GM21381 (cell line): ENCODE results near the gene ALAS1.

Experiments used
- ATAC-seq: cut with Tn5 transposase; IDR thresholded peaks from one replicate; pipeline ENCODE4 v1.9.1; 2021; ENCODE audit warnings: mild to moderate bottlenecking, moderate library complexity; ENCODE audit not compliant: unreplicated experiment

The ALAS1 gene

DNA sequence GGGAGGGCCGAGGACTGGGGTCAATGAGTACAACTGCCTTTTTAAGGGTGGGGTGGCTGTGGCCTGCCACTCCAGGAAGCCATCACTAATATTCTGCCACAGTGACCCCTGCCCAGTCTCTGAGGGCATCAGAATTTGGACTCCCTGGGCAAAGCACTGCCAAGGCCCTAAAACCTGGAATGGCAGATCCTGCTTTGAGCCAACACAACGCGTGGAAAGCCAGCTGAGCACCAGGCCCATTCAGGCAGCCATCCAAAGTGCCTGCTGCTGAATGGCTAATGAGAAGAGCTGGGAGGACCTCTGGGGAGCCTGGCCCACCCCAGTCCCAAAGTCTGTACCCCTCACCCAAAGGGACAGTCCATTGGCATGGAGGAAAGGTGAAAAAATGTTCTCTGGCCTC is 36.0 kb downstream of the ALAS1 start:
- no peak for ATAC-seq

- no peak for ATAC-seq
Observed at GRCh38 chr3:52234516-52235447, 36.8 kb downstream of the ALAS1 start.

- no peak for ATAC-seq
Observed at GRCh38 chr3:52236424-52236886, 38.5 kb downstream of the ALAS1 start.

DNA sequence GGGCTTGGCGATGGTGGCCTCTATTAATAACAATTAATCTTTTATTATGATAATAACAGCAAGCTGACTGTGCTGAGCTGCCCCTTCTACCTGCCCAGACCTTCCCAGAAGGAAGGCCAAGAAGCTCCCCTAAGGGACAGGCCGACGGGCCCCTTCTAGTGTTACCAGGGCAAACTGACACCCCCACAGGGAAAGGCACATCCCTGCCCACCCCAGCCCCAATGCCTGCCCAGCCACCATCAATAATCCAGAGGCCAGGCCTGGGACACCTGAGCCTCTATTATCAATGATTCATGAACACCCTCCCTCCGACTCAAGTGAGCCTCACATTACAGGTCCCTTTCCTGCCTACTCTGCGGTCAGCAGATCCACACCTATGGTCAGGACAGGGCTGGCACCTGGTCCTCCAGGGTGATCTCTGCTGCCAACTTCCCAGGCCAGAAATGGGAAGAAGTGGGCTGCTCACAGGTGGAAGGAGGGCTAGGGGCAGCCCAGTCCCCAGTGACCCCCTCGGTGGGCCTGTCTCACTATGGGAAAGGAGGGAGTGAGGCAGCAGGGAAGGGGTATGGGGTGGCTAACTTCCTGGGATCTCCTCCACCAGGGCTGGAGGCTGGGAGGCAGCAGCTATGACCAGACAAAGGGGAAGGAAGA is 39.2 kb downstream of the ALAS1 start:
- ATAC-seq = no peak

DNA sequence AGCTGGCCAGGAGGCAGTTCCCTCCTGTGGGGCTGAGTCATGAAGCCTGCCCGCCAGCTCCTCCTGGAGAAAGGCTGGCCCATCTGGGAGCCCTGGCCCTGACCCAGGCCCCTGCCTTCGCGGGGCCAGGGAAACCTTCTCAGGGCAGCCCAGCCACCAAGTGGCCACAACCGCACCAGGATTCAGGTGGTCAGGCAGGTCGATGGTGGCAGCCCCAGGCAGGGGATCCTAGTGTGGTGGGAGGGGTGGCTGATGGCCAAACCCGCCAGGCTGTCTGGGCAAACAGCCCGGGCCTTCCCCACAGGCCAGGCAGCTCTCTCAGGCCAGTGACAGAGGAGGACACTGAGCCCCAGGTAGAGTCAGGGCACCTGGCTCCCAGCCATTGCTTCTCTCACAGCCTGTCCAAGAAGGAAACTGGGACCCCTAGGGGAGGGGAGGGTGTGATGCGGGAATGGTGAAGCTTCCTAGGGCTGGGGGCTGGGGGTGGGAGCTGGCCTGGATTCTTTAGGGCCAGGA is 39.8 kb downstream of the ALAS1 start:
- no peak for ATAC-seq

DNA sequence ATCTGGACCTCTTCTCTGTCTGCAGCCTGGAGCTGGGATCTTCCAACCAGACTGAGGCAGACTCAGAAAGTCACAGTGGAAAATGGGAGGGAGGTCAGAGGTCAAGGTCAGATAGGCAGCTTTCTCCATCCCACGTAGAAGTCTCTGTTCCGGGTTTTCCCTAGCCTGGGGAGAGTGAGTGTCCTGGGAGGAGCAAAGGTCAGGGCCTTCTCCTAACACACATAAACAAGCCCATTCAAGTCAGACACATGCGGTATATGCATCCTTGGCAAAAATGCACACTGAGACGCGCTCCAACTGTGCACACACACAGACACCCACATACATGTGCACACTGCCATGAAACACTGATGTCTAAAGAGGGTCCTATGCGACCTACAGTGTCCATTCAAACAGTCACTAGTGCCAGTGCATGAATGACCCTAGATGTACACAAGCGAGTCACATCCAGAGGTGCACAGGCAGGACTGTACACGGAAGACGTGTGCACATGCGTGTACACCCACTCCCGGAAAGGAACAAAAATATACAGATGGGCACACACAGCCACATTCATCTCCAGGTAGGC is 40.3 kb downstream of the ALAS1 start:
- no peak for ATAC-seq

DNA sequence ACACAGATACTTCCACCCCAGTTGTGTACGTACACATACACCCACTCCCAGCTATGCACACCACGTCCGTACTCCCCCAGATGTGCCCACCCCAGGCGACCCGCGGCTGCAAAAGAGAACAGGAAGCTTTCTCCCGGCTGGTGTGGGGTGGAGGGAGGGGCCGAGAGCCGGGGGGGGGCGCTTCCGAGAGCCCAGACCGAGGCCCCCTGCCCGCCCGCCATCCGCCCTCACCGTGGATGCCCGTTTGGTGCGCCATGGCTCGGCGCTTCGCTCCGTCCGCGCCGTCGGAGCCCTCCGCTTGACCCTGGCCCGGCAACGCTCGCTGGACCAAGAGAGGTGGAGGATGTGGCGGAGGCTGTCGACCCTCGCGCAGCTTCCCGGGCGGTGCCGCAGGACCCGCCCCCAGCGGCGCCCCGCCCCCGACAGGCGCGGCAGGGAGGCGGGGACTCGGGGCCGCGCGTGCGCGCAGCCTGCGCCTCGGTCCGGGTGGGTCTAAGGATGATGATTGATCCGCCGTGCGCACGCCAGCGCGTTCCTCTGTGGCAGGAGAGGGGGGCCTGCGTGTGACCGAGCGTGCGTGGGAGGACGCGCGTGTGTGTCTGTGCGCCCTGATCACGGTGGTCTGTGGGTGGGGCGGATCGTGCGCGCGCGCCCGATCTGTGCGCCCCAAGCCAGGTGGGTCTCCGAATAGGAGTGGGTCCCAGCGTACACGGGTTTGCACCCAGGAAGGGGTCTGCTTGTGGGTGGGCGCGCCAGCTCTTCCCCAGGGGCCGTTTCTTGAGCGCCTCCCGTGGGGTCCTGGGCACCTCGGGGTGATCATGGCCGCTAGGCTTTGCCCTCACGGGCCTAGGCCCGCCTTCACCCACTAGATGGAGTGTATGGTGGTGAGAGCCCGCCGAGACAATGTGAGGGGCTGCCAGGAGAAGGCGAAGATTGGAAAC is 41.1 kb downstream of the ALAS1 start, which contains the start of gene TWF2:
TSS of gene TWF2 (minus strand) at position 398 of the 941 bp plus-strand sequence. CDS start at position 256, 142 bp downstream.
- peak; percentile 73 for ATAC-seq

DNA sequence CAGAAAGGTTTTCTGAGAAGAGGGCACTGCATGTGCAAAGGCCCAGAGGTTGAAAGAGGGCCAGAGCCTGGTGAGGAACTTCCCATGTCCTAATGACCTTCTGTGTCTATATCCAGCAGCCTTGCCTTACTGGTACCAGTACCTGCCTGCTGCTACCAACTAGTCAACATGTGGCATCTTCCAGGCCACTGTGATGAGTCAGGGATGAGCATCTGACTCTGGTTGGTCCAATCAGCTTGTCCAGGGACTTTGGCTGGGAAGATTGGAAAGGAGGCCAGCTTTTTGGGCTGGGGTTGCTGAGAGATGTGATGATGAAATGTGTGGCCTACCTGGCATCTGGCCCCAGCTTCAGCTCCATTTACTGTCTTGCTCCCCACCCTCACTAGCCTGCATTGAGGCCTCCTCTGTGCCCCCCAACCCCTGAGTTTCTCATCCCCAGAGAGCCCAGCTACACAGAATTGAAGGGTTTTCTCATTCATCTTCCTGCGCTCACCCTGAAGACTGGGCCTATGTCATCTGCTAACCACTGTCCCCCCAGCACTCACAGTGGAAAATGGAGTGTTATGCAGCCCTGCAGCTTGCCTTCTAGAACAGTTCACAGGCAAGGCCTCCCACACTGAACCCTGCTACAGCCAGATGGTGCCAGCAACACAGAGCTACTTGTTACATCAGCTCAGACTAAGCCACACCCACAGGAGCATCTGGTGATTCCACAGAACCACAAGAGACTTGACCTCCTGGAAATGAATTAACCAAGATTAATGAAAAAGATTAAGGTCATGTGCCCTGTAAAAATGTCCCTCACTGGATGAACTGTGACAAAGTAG is 42.3 kb downstream of the ALAS1 start:
- no peak for ATAC-seq

- ATAC-seq = no peak
Observed at GRCh38 chr3:52240886-52241370, 43.0 kb downstream of the ALAS1 start.

DNA sequence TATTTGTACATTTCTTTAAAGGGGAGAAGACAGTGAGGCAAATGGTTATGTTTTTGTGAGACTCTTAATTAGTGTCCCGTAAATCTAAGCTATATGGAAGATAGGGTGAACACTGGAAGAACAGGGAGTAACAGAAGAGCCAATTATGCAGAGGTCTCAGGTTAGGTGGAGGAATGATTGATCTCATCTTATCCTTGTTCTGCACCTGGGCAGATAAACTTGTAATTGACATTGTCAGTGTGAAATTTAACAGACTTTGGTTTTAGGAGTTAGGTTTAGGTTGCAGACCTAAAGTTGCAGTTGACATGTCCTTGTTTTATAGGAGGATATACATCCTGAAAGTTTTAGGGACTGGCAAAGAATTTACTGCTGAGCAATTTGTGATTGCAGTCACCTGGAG is 44.1 kb downstream of the ALAS1 start:
- no peak for ATAC-seq

DNA sequence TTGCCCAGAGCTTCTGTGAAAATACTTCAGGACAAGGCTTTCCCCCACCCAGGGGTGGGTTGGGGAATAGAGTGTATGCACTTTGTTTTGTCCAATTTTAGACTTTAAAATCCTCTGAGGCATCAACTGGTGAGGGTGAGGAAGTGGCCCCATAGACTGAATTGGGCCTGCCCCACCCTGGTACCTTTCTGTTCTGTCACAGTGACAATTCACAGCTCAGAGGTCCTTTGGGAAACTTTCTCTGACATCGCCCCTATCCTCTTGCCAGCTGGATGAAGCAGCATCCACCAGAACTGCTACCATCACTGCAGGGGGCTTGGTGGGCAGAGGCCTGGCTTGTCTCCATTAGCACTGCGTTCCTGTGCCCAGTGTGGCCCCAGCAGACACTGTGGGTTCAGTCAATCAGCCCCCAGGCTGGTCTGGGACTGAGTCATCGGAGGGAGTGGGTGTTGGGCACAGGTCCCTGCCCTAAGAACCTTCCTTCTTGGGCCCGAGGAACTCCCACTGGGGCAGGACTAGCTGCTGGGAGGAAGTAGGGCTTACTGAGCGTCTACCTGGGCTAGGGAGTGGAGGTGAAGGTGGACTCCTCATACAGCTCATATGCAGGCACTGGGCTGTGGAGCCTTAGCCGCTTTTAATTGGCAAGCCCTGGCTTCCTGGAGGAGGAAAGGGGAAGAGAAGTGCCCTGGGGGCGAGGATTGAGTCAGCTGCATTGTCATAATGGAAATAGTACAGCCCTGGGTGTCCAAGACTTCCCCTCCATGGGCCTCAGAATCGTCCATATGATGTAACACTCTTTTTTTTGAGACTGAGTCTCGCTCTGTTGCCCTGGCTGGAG is 46.0 kb downstream of the ALAS1 start:
- peak; percentile 33 for ATAC-seq

DNA sequence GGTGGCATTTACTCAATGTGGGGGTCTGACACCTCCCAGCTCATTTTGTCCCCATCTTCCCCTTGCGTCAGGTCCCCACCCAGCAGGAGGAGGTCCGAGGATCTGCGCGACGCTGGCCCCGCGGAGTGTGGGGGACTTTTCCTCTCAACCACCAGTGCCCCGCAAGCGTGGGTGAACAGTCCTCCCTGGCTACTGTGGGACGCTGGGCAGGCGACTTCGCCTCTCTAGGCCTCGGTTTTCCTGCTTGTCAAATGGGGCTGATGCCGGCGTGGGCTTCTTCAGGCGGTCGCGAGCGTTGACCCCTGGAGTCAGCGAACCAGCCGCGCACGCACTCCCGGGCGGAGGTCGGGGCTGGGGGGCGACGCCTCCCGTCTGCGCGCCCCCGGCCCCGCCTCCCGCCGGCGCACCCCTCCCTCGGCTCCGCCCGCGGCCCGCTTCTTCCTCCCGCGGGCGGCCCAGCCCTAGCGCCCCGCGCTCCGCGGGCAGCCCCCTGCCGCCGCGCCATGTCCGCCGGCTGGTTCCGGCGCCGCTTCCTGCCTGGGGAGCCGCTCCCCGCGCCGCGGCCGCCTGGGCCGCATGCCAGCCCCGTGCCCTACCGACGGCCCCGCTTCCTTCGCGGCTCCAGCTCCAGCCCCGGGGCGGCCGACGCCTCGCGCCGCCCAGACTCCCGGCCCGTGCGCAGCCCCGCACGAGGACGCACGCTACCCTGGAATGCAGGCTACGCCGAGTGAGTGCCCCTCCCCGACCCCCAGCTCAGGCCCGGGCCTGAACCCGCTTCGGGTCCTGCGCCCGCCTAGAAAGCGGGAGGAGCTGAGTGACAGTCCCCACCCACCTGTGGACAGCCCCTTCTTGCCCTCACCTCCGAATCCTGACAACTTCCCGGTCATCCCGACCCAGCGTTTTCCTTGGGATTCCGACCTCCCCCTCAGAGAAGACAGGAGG is 47.6 kb downstream of the ALAS1 start, which contains the start of gene PPM1M:
TSS of gene PPM1M (plus strand) at position 438 of the 942 bp plus-strand sequence. CDS start at position 504, 66 bp downstream.
- ATAC-seq = peak; percentile 33

DNA sequence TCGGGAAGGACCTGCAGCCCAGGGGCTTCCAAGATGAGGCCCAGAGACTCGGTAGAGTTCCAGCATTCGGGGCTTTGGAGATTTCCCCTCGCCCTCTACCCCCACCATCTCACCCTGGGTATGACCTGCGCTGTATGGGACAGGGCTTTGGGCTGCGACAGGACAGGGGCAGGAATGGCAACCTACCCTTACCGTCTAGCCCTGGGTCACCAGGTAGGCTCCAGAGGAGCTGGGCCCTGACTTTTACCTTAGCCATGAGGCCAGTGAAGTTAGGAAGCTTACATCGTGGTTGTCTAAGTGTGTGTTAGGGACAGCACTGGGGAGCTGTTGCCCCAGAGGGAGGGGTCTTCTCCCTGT is 48.3 kb downstream of the ALAS1 start:
- ATAC-seq = no peak

GRCh38 chr3:52246728-52247408 is 48.9 kb downstream of the ALAS1 start:
- ATAC-seq = no peak

- no peak for ATAC-seq
Observed at GRCh38 chr3:52247409-52248164, 49.6 kb downstream of the ALAS1 start.

DNA sequence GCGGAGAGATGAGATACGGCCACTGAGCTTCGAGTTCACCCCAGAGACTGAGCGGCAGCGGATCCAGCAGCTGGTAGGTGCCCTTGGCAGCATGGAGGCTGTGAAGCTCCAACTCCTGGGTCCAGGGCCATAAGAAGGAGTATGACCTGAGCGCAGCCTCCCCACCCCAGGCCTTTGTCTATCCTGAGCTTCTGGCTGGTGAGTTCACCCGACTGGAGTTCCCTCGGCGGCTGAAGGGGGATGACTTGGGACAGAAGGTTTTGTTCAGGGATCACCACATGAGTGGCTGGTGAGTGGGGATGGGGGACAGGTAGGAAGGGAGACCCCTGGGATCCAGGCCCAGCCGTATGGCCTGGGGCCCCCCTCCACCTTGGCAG is 50.2 kb downstream of the ALAS1 start:
- no peak for ATAC-seq
